Spleen (tissue), 11 donors: Measurements from ENCODE around the gene STK39. TPM values are rescaled to one million over a fixed set of nuclear protein-coding genes. Genes with fewer than 3 reads are reported as not detected.

Source experiments
- DNase-seq: peaks from one replicate; pipeline ENCODE4 v3.0.0-alpha.2; 2020
- H3K27ac ChIP-seq, 8 donors: fragments of 200-600 bp; sonication (generic) in 7 of 8; 1 replicate in 4 of 8; 2 replicates in 4 of 8; pipeline versions ENCODE4 v1.5.0 to v1.8.0; 2016 to 2021; ENCODE audit warnings: inconsistent platforms in 4 of 8, mild to moderate bottlenecking in 4 of 8, moderate library complexity in 1 of 8
- H3K27me3 ChIP-seq, 7 donors: fragments of 200-600 bp; sonication (generic) in 6 of 7; replicated peaks in 1 of 7; 1 replicate in 4 of 7; 2 replicates in 3 of 7; pipeline versions ENCODE4 v1.5.0 to v1.8.0; 2016 to 2021; ENCODE audit warnings: inconsistent platforms in 3 of 7, mild to moderate bottlenecking in 1 of 7
- H3K36me3 ChIP-seq, 6 donors: fragments of 200-600 bp; sonication (generic) in 5 of 6; 1 replicate in 4 of 6; 2 replicates in 2 of 6; pipeline versions ENCODE4 v1.5.0 to v1.8.0; 2016 to 2021; ENCODE audit warnings: inconsistent platforms in 2 of 6
- H3K4me1 ChIP-seq, 6 donors: fragments of 200-600 bp; sonication (generic) in 5 of 6; 1 replicate in 3 of 6; 2 replicates in 3 of 6; pipeline versions ENCODE4 v1.5.0 to v1.8.0; 2016 to 2021; ENCODE audit warnings: inconsistent platforms in 3 of 6
- H3K4me3 ChIP-seq, 8 donors: fragments of 200-600 bp; sonication (generic) in 7 of 8; 1 replicate in 4 of 8; 2 replicates in 4 of 8; pipeline versions ENCODE4 v1.5.0 to v1.8.0; 2016 to 2021; ENCODE audit warnings: inconsistent platforms in 4 of 8, mild to moderate bottlenecking in 4 of 8, moderate library complexity in 2 of 8
- H3K9me3 ChIP-seq, 8 donors: fragments of 200-600 bp; sonication (generic) in 7 of 8; 1 replicate in 4 of 8; 2 replicates in 4 of 8; pipeline versions ENCODE4 v1.5.0 to v1.8.0; 2016 to 2021; ENCODE audit warnings: inconsistent platforms in 4 of 8
- POLR2A ChIP-seq, 3 donors: fragments of 450-650 bp; IDR thresholded peaks; one replicate each; pipeline ENCODE4 v1.5.1; 2017; ENCODE audit warnings: antibody characterized with exemption in 3 of 3, mild to moderate bottlenecking in 1 of 3
- POLR2AphosphoS5 ChIP-seq, 3 donors: sonication (generic); formaldehyde crosslinking; IDR thresholded peaks; one replicate each; pipeline ENCODE4 v1.5.1; 2017; ENCODE audit warnings: antibody characterized with exemption in 3 of 3
- whole genome bisulfite sequencing, 5 donors: extraction: QIAGEN DNeasy Blood & Tissue Kit in 3 of 5; methylation state at CpG; one replicate each; pipeline versions ENCODE4 v1.1.5 to v1.1.7; 2013 to 2018; 5-methylcytosine and 5-hydroxymethylcytosine counted together
- intact Hi-C: fragments of 100-400 bp; cut with DNase I; formaldehyde crosslinking; loops from one replicate; pipeline ENCODE4 v1.15.0; 2023; ENCODE audit warnings: low total_unique reads
- polyA plus RNA-seq, 3 donors: library from polyadenylated mRNA; stranded (reverse); fragments of 200-250 nt; gene quantifications; one replicate each; pipeline ENCODE4 v1.2.1, GENCODE V29; 2013
- total RNA-seq, 7 donors: library from RNA; depleted of rRNA in 3 of 7; stranded (reverse); fragments of >200 nt in 3 of 7; fragmentation: NEBNext Ultra II Directional in 4 of 7; extraction: Animal tissue kit (Norgen Biotek cat#: 25700) in 4 of 7; gene quantifications; one replicate each; pipeline versions ENCODE4 v1.1.0 to v1.2.1, GENCODE V29; 2016 to 2021
- TF ChIP-seq, protein P1 (sequence below), 11 experiments: fragments of 200-600 bp in 7 of 11; fragments of 450-650 bp in 4 of 11; sonication (generic) in 4 of 11; IDR thresholded peaks in 8 of 11; conservative IDR thresholded peaks in 3 of 11; 1 replicate in 7 of 11; 2 replicates in 4 of 11; pipeline versions ENCODE4 v1.4.0 to v1.8.0; 2016 to 2021; ENCODE audit warnings: antibody characterized with exemption in 11 of 11, inconsistent platforms in 4 of 11, mild to moderate bottlenecking in 1 of 11
- donor health status: healthy with polysubstance abuse.
- donor health status: DM: no; HTN: no; CAD: no; lungs with moderate emphysema.
- donor health status: DM: no; HTN: no; CAD: no.
- donor health status: Bipolar disorder and iron deficiency.
- donor health status: healthy.
- donor health status: DM: no; HTN: no; CAD: no.
- donor health status: DM: yes; HTN: yes; CAD: no.

Gene STK39
- total and polyA plus RNA-seq, 10 donors = 8.6 to 17.8 (median 11.0) TPM

DNA sequence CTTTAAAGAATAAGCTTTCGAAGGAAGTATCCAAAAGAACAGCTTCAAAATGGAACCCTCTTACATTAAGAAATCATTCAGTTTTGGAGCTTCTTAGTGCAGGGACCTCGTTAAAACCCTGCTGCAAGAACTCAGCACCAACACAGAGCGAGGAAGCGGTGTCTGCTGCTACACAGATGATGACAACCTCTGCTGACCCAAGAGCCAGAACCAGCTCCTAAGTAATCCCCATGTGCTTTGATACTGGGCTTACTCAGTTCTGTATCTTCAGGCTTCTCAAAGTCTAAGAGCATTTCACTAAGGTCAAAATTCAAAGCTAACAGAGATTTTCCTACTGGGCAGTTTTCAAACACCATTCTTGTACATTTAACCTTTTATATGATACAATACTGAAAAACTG is 194.6 kb downstream of the STK39 start:
- DNase-seq = no peak
- Histone ChIP-seq H3K36me3 (peaks cover 0 to 16% (median 0%) of the 10 kb centered on the region in 6 donors), H3K27me3 (no peaks in the 10 kb centered on the region), H3K4me1 (no peaks in the 10 kb centered on the region), H3K27ac (no peak overlapping the region), H3K9me3 (no peaks in the 10 kb centered on the region), H3K4me3 (no peak overlapping the region)
- intact Hi-C loops = no loop called here
- 85 to 94% (median 90%) methylated on average over 4 of the region's 4 CpGs for WGBS, 5 donors
- TF ChIP-seq POLR2AphosphoS5 (IDR thresholded peaks at IDR 0.05) (no peak), POLR2A (IDR thresholded peaks at IDR 0.05) (no peak)
- TF ChIP-seq, protein P1, sequence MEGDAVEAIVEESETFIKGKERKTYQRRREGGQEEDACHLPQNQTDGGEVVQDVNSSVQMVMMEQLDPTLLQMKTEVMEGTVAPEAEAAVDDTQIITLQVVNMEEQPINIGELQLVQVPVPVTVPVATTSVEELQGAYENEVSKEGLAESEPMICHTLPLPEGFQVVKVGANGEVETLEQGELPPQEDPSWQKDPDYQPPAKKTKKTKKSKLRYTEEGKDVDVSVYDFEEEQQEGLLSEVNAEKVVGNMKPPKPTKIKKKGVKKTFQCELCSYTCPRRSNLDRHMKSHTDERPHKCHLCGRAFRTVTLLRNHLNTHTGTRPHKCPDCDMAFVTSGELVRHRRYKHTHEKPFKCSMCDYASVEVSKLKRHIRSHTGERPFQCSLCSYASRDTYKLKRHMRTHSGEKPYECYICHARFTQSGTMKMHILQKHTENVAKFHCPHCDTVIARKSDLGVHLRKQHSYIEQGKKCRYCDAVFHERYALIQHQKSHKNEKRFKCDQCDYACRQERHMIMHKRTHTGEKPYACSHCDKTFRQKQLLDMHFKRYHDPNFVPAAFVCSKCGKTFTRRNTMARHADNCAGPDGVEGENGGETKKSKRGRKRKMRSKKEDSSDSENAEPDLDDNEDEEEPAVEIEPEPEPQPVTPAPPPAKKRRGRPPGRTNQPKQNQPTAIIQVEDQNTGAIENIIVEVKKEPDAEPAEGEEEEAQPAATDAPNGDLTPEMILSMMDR (IDR thresholded peaks at IDR 0.05 in 8 of 11, conservative IDR thresholded peaks at IDR 0.05 in 3 of 11) = no peak

DNA sequence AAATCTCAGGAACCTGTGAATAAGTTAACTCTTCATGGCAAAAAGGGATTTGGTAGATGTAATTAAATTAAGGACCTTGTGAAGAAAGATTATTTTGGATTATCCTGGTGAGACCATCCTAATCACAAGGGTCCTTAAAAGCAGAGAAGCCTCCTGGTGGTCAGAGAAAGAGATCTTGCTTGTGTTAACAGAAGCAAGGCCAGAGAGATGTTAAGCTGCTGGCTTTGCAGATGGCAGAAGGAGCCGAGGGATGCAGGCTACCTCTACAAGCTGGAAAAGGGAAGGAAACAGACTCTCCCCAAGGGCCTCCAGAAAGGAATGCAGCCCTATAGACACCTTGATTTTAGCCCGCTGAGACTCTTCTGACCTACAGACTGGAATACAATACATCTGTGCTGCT is 197.0 kb downstream of the STK39 start:
- intact Hi-C loops = no loop called here
- Histone ChIP-seq H3K4me1 (no peaks in the 10 kb centered on the region), H3K4me3 (no peak overlapping the region), H3K27ac (no peak overlapping the region), H3K9me3 (no peaks in the 10 kb centered on the region), H3K36me3 (peaks cover 0 to 15% (median 0%) of the 10 kb centered on the region in 6 donors), H3K27me3 (no peaks in the 10 kb centered on the region)
- TF ChIP-seq POLR2AphosphoS5 (IDR thresholded peaks at IDR 0.05) (no peak), POLR2A (IDR thresholded peaks at IDR 0.05) (no peak)
- TF ChIP-seq, protein P1 (IDR thresholded peaks at IDR 0.05 in 8 of 11, conservative IDR thresholded peaks at IDR 0.05 in 3 of 11) = no peak
- no peak for DNase-seq
- 77 to 87% (median 82%) methylated on average over 2 of the region's 2 CpGs for WGBS, 5 donors

DNA sequence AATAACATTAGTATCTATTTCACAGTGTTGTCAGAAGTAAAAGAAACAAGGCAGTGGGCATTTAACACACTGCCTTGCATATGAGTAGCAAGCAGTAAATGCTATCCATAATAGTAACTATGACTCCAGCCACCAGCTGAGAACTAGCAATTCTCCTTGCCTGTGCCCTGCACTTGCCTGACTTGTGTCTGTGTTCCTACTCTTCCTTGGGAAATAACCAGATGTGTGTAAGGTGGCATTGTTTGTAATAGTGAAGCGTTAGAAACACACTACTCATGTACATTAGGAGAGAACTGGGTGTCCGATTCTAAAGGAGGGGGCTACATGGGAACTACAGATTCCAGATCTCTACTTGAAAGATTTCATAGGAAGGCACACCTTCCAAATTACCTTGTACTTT is 197.8 kb downstream of the STK39 start:
- DNase-seq = no peak
- Histone ChIP-seq H3K27me3 (no peaks in the 10 kb centered on the region), H3K4me1 (no peaks in the 10 kb centered on the region), H3K36me3 (peaks cover 0 to 15% (median 0%) of the 10 kb centered on the region in 6 donors), H3K4me3 (no peak overlapping the region), H3K9me3 (no peaks in the 10 kb centered on the region), H3K27ac (no peak overlapping the region)
- WGBS, 5 donors = 93 to 100% (median 99%) methylated on average over 2 of the region's 2 CpGs
- intact Hi-C loops = no loop called here
- TF ChIP-seq POLR2AphosphoS5 (IDR thresholded peaks at IDR 0.05) = no peak
- TF ChIP-seq, protein P1 (IDR thresholded peaks at IDR 0.05 in 8 of 11, conservative IDR thresholded peaks at IDR 0.05 in 3 of 11) = no peak
- TF ChIP-seq POLR2A (IDR thresholded peaks at IDR 0.05) = no peak

DNA sequence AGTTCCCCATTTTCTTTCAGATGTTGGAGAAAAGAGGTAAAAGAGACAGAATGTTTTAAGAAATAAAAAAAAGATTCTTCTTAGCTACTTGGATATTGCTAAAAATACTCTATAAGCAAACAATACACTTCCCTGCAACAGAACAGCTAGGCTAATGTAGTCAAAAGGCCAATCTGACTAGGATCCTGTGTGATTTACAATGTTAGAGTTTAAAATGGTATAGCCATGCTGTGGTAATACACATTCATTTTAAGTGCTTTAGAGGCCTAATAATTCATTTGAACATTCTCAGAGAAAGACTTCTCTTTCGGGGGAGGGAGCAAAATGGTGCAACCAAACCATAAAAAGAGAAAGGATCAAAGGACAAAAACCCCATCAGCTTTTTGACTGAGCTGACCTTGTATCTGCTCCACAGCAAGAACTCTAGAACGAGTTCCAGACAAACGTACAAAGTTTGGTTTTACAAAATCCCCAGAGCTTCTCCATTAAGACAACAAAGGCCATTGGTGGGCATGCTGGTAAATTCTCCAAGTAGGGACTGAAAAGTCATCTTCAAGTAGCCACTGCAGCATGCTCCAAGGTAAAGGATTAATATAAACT is 200.2 kb downstream of the STK39 start:
- 86 to 90% (median 88%) methylated on average over 3 of the region's 3 CpGs for WGBS, 5 donors
- TF ChIP-seq POLR2A (IDR thresholded peaks at IDR 0.05) = no peak
- TF ChIP-seq, protein P1 (IDR thresholded peaks at IDR 0.05 in 8 of 11, conservative IDR thresholded peaks at IDR 0.05 in 3 of 11) = no peak
- no peak for TF ChIP-seq POLR2AphosphoS5 (IDR thresholded peaks at IDR 0.05)
- DNase-seq = no peak
- Histone ChIP-seq H3K27me3 (no peaks in the 10 kb centered on the region), H3K4me1 (peaks cover 0 to 6% (median 0%) of the 10 kb centered on the region in 6 donors), H3K9me3 (no peaks in the 10 kb centered on the region), H3K36me3 (peaks cover 0 to 15% (median 0%) of the 10 kb centered on the region in 6 donors), H3K27ac (no peak overlapping the region), H3K4me3 (no peak overlapping the region)
- intact Hi-C loops = no loop called here
